ENCODE results near the gene ITGB1.

GRCh38 chr10:32951111-32951510 lies 6.9 kb downstream of the ITGB1 start:
- TF ChIP-seq POLR2AphosphoS5 (IDR thresholded peaks at IDR 0.05; ENCODE audit: low read depth, low read length) (no peak), TAF1 (IDR thresholded peaks at IDR 0.05; ENCODE audit: low read depth, low read length) (no peak)
